Ovary (tissue), 3 donors: ENCODE data around the gene IL21R.

Experiments used
- EP300 ChIP-seq: sonication (generic); formaldehyde crosslinking; IDR thresholded peaks from one replicate; pipeline ENCODE4 v1.6.1; 2017; ENCODE audit warnings: antibody characterized with exemption
- POLR2A ChIP-seq: fragments of 450-650 bp; IDR thresholded peaks from one replicate; pipeline ENCODE4 v1.6.1; 2017; ENCODE audit warnings: antibody characterized with exemption, mild to moderate bottlenecking, moderate library complexity
- TF ChIP-seq, protein P1 (sequence below), 3 donors: fragments of 450-650 bp in 2 of 3; fragments of 200-600 bp in 1 of 3; IDR thresholded peaks; one replicate each; pipeline versions ENCODE4 v1.5.1 to v1.8.0; 2016 to 2022; ENCODE audit warnings: antibody characterized with exemption in 3 of 3, mild to moderate bottlenecking in 1 of 3
- donor health status: DM: no; HTN: no; CAD: no.

DNA sequence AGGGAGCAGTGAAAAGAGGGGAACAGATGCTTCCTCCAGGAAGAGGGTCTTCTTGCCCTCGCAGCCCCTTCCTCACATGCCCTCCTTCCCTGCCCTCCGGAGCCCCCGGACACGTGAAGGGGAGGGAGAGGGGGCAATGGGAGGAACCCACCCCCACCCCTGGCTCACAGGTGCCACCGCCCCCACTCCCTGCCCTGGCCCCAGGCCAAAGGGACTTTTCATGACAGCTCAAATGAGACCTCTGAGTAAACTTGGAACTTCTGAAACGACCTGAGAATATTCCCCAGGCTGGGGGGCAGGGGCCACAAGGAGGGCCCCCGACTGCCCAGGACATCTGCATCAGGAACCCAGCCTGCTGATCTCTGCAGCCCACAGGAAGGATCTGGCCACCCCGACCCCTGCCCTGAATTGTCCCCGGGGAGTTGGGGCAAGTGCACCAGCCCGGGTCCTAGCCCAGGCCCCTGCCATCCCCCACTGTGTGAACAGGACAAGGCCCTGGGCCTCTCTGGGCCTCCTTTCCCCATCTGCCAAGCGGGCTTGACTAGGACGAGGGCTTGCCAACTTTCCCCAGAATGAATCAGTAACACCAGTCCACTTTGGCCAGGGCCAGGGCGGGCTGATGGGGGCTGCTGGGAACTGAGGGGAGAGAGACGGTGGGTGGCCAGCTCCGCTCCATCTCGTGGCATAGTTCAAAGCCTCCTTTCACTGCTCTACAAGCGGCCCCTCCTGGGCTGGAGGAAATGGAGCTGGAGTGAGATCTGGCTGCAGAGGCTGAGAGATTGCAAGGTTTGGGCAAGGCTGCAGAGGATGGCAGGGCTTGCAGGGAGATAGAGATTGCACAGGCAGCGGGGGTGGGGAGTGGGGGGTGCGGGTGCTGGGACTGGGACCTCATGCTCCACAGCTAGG, 3.8 kb downstream of the IL21R start:
- TF ChIP-seq, protein P1, sequence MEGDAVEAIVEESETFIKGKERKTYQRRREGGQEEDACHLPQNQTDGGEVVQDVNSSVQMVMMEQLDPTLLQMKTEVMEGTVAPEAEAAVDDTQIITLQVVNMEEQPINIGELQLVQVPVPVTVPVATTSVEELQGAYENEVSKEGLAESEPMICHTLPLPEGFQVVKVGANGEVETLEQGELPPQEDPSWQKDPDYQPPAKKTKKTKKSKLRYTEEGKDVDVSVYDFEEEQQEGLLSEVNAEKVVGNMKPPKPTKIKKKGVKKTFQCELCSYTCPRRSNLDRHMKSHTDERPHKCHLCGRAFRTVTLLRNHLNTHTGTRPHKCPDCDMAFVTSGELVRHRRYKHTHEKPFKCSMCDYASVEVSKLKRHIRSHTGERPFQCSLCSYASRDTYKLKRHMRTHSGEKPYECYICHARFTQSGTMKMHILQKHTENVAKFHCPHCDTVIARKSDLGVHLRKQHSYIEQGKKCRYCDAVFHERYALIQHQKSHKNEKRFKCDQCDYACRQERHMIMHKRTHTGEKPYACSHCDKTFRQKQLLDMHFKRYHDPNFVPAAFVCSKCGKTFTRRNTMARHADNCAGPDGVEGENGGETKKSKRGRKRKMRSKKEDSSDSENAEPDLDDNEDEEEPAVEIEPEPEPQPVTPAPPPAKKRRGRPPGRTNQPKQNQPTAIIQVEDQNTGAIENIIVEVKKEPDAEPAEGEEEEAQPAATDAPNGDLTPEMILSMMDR (IDR thresholded peaks at IDR 0.05), result no peak
- no peak for TF ChIP-seq POLR2A
- no peak for TF ChIP-seq EP300
